GM12872 (cell line): ENCODE results near the gene AP2S1.
A peak's percentile ranks its signal among the peaks of the same experiment; 100 is the strongest.

Experiments used
- CTCF ChIP-seq: IDR thresholded peaks from 3 replicates; pipeline ENCODE4 v1.5.1; 2011; ENCODE audit warnings: low read depth, mild to moderate bottlenecking, low read length, moderate library complexity; ENCODE audit not compliant: insufficient read depth

AP2S1 gene

GRCh38 chr19:46856062-46857022 lies 5.7 kb upstream of the AP2S1 start:
- TF ChIP-seq CTCF: peak; percentile 78

GRCh38 chr19:46852830-46853229 lies 2.2 kb upstream of the AP2S1 start:
- no peak for TF ChIP-seq CTCF

GRCh38 chr19:46849610-46850009 lies 1.0 kb downstream of the AP2S1 start:
- TF ChIP-seq CTCF: no peak

- TF ChIP-seq CTCF: no peak
Observed at GRCh38 chr19:46848389-46848788, 2.3 kb downstream of the AP2S1 start.

- TF ChIP-seq CTCF: no peak
Observed at GRCh38 chr19:46847528-46847927, 3.1 kb downstream of the AP2S1 start.

GRCh38 chr19:46845959-46846459 lies 4.6 kb downstream of the AP2S1 start:
- TF ChIP-seq CTCF: no peak

GRCh38 chr19:46844067-46844489 lies 6.6 kb downstream of the AP2S1 start:
- TF ChIP-seq CTCF: no peak
